HepG2 (cell line): ENCODE results near the gene RHBDD2. TPM values are rescaled to one million over a fixed set of nuclear protein-coding genes. Genes with fewer than 3 reads are reported as not detected.
"Not testable (repeated sequence)": the region's sequence is repeated elsewhere in the genome, so short reads cannot be mapped to it uniquely, and the experiment has no call there.

Experiments used
- ATAC-seq: fragments of 200-7000 bp; cut with Tn5 transposase; 3 replicates; pipeline ENCODE4 v1.9.1; 2020; ENCODE audit warnings: mild to moderate bottlenecking, moderate library complexity
- BruUV-seq: library from RNA; stranded (reverse); fragments of 400-500 nt; replicated peaks from 2 replicates; lab custom pipeline; 2021; lab: Mats Ljungman, UMichigan
- CTCF ChIA-PET: fragments of 300-600 bp; formaldehyde crosslinking; extraction: SDS; loops from one replicate; lab custom pipeline; 2021; ENCODE audit warnings: low total read pairs, inconsistent platforms, low intra/inter-chr PET ratio; lab: Yijun Ruan, JAX
- POLR2A ChIA-PET: fragments of 350-600 bp; sonication (Branson Sonifier 250); formaldehyde crosslinking; loops from one replicate; lab custom pipeline; 2020; ENCODE audit warnings: antibody characterized with exemption, inconsistent platforms; lab: Yijun Ruan, JAX
- DNase-seq: peaks from one replicate; pipeline ENCODE4 v3.0.0-alpha.2; 2015; ENCODE audit warnings: low spot score
- FAIRE-seq: peaks from 3 replicates; lab custom pipeline; 2011; peaks lifted over from hg19 to GRCh38; lab: Jason Lieb, UNC
- H2AFZ ChIP-seq: one replicate; pipeline ENCODE4 v1.6.1; 2011; ENCODE audit warnings: low read length, inconsistent platforms
- H3K27ac ChIP-seq: fragments of 300-600 bp; 3 replicates; pipeline ENCODE4 v1.8.0; 2011; ENCODE audit warnings: mixed run types, mild to moderate bottlenecking, mixed read lengths, low read length, inconsistent platforms; ENCODE audit not compliant: insufficient read depth; ENCODE audit errors: extremely low read length
- H3K27me3 ChIP-seq, 2 experiments: fragments of 200-600 bp in 1 of 2; 2 replicates in 1 of 2; 3 replicates in 1 of 2; pipeline versions ENCODE4 v1.6.0 to v1.8.0; 2011; ENCODE audit warnings: low read length in 2 of 2, mild to moderate bottlenecking in 2 of 2, moderate library complexity in 2 of 2, inconsistent platforms in 1 of 2; ENCODE audit not compliant: insufficient read depth in 2 of 2, control insufficient read depth in 1 of 2
- H3K36me3 ChIP-seq, 2 experiments: fragments of 200-600 bp in 1 of 2; replicated peaks in 1 of 2; 2 replicates in 1 of 2; 3 replicates in 1 of 2; pipeline versions ENCODE4 v1.5.1 to v1.8.0; 2011; ENCODE audit warnings: low read length in 2 of 2, inconsistent platforms in 1 of 2; ENCODE audit not compliant: insufficient read depth in 2 of 2, control insufficient read depth in 1 of 2
- H3K4me1 ChIP-seq: 2 replicates; pipeline ENCODE4 v1.5.1; 2012; ENCODE audit warnings: low read length, inconsistent platforms; ENCODE audit not compliant: insufficient read depth
- H3K4me2 ChIP-seq: 2 replicates; pipeline ENCODE4 v1.6.0; 2011; ENCODE audit warnings: low read depth, low read length, inconsistent platforms
- H3K4me3 ChIP-seq, 3 experiments: fragments of 200-600 bp in 1 of 3; sonication (generic), shearing (Covaris generic) in 1 of 3; replicated peaks in 1 of 3; 2 replicates each; pipeline ENCODE4 v1.5.1; 2011 to 2016; ENCODE audit warnings: low read length in 3 of 3, inconsistent platforms in 2 of 3, low read depth in 2 of 3, mild to moderate bottlenecking in 2 of 3, control low read depth in 1 of 3, mixed read lengths in 1 of 3; ENCODE audit not compliant: insufficient read depth in 1 of 3
- H3K79me2 ChIP-seq: one replicate; pipeline ENCODE4 v1.6.1; 2011; ENCODE audit warnings: low read length, inconsistent platforms; ENCODE audit not compliant: insufficient read depth
- H3K9ac ChIP-seq: 2 replicates; pipeline ENCODE4 v1.6.0; 2011; ENCODE audit warnings: mild to moderate bottlenecking, low read depth, low read length, inconsistent platforms; ENCODE audit not compliant: insufficient read depth
- H3K9me3 ChIP-seq: 2 replicates; pipeline ENCODE4 v1.5.1; 2012; ENCODE audit warnings: mild to moderate bottlenecking, low read length
- H4K20me1 ChIP-seq: 2 replicates; pipeline ENCODE4 v1.6.0; 2011; ENCODE audit warnings: inconsistent platforms, mild to moderate bottlenecking, low read length, moderate library complexity; ENCODE audit not compliant: insufficient read depth
- MAFK ChIP-seq, 2 experiments: IDR thresholded peaks in 1 of 2; conservative IDR thresholded peaks in 1 of 2; 2 replicates each; pipeline ENCODE4 v1.6.1; 2011; ENCODE audit warnings: improper control_type of control experiment in 2 of 2, low read length in 2 of 2
- MAZ ChIP-seq, 2 experiments: sonication (generic) in 1 of 2; formaldehyde crosslinking in 1 of 2; IDR thresholded peaks; 2 replicates each; pipeline versions ENCODE4 v1.5.0 to v1.6.1; 2012 to 2020; ENCODE audit warnings: low read depth in 2 of 2, mild to moderate bottlenecking in 2 of 2, borderline replicate concordance in 1 of 2, improper control_type of control experiment in 1 of 2, low read length in 1 of 2, missing genetic modification reagents in 1 of 2, moderate library complexity in 1 of 2
- SATB2 ChIP-seq: sonication (generic); formaldehyde crosslinking; IDR thresholded peaks from 2 replicates; pipeline ENCODE4 v1.5.0; 2020; ENCODE audit warnings: missing genetic modification reagents
- SRSF4 ChIP-seq: fragments of 200-400 bp; formaldehyde crosslinking; IDR thresholded peaks from one replicate; pipeline ENCODE4 v1.6.1; 2018; ENCODE audit warnings: mild to moderate bottlenecking, low read depth, low read length, moderate library complexity; ENCODE audit not compliant: poor library complexity, severe bottlenecking
- TAF15 ChIP-seq: fragments of 200-400 bp; formaldehyde crosslinking; IDR thresholded peaks from one replicate; pipeline ENCODE4 v1.6.1; 2018; ENCODE audit warnings: mild to moderate bottlenecking, low read depth, low read length; ENCODE audit not compliant: poor library complexity, severe bottlenecking
- WIZ ChIP-seq: sonication (generic); formaldehyde crosslinking; IDR thresholded peaks from 2 replicates; pipeline ENCODE4 v1.5.1; 2020; ENCODE audit warnings: mild to moderate bottlenecking, missing genetic modification reagents
- ZBTB7A ChIP-seq: sonication (generic); formaldehyde crosslinking; IDR thresholded peaks from 2 replicates; pipeline ENCODE4 v1.8.0; 2022; ENCODE audit warnings: mild to moderate bottlenecking, missing genetic modification reagents
- ZNF446 ChIP-seq: sonication (generic); formaldehyde crosslinking; IDR thresholded peaks from 2 replicates; pipeline ENCODE4 v1.5.0; 2020; ENCODE audit warnings: mild to moderate bottlenecking, missing genetic modification reagents
- ZNF547 ChIP-seq: sonication (generic); formaldehyde crosslinking; IDR thresholded peaks from 2 replicates; pipeline ENCODE4 v1.5.1; 2020; ENCODE audit warnings: mild to moderate bottlenecking, missing genetic modification reagents
- WGBS: methylation state at CpG from one replicate; pipeline ENCODE4 v1.1.6; 2017; ENCODE audit warnings: low lambda C conversion rate; 5-methylcytosine and 5-hydroxymethylcytosine counted together
- in situ Hi-C: cut with HindIII; loops from 2 replicates; pipeline ENCODE4 v1.10.0; 2017; ENCODE audit warnings: low pct_unique_long_range_greater_than_20kb; ENCODE audit not compliant: extremely low pct_ligation_motif_present
- intact Hi-C: fragments of 100-400 bp; cut with micrococcal nuclease; formaldehyde crosslinking; loops from one replicate; pipeline ENCODE4 v1.10.0; 2022; ENCODE audit not compliant: unreplicated experiment
- polyA plus RNA-seq, 8 experiments: library from polyadenylated mRNA; depleted of rRNA in 3 of 8; stranded (reverse) in 7 of 8; unstranded in 1 of 8; fragments of >200 nt; fragmentation: Illumina TruSeq in 4 of 8; extraction: Trizol in 4 of 8; gene quantifications; 2 replicates each; pipeline versions ENCODE4 v1.2.1 to v1.2.3, GENCODE V29; 2011 to 2016; ENCODE audit warnings: low read depth in 4 of 8, missing spikeins in 1 of 8, mixed read lengths in 1 of 8; ENCODE audit not compliant: insufficient read depth in 1 of 8
- total RNA-seq, 5 experiments: library from RNA; depleted of rRNA; stranded (reverse); fragments of >200 nt; fragmentation: Illumina TruSeq; extraction: Trizol; gene quantifications; 2 replicates each; pipeline ENCODE4 v1.2.3, GENCODE V29; 2016; ENCODE audit warnings: low read depth in 1 of 5
- TF ChIP-seq, protein P1 (sequence below): sonication (generic); formaldehyde crosslinking; IDR thresholded peaks from 2 replicates; pipeline ENCODE4 v1.5.0; 2020; ENCODE audit warnings: mild to moderate bottlenecking, missing genetic modification reagents
- TF ChIP-seq, protein P2 (sequence below): conservative IDR thresholded peaks from 2 replicates; pipeline ENCODE4 v1.6.1; 2018; ENCODE audit warnings: missing genetic modification reagents

Gene RHBDD2
- total and polyA plus RNA-seq, 2 of the 13 experiments (the other 11 are each of a cell fraction or from before 2014, with no cell fraction given) = 23.1 to 26.4 TPM

GRCh38 chr7:75874180-75874579 lies 4.7 kb upstream of the RHBDD2 start:
- FAIRE-seq, H3K27me3 ChIP-seq, CTCF ChIA-PET, H3K27ac ChIP-seq, H3K4me3 ChIP-seq, H3K79me2 ChIP-seq, H4K20me1 ChIP-seq, in situ Hi-C loops, H3K9ac ChIP-seq, H3K36me3 ChIP-seq, H3K4me2 ChIP-seq, ATAC-seq, BruUV-seq, H2AFZ ChIP-seq, H3K9me3 ChIP-seq, intact Hi-C loops, DNase-seq: not testable (repeated sequence)
- 49% methylated on average over 3 of the region's 3 CpGs for WGBS
- peaks cover 23% of the 10 kb centered on the region for H3K4me1 ChIP-seq
- TF ChIP-seq, protein P1, sequence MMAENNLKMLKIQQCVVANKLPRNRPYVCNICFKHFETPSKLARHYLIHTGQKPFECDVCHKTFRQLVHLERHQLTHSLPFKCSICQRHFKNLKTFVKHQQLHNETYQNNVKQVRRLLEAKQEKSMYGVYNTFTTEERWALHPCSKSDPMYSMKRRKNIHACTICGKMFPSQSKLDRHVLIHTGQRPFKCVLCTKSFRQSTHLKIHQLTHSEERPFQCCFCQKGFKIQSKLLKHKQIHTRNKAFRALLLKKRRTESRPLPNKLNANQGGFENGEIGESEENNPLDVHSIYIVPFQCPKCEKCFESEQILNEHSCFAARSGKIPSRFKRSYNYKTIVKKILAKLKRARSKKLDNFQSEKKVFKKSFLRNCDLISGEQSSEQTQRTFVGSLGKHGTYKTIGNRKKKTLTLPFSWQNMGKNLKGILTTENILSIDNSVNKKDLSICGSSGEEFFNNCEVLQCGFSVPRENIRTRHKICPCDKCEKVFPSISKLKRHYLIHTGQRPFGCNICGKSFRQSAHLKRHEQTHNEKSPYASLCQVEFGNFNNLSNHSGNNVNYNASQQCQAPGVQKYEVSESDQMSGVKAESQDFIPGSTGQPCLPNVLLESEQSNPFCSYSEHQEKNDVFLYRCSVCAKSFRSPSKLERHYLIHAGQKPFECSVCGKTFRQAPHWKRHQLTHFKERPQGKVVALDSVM = peak; percentile 54; the same call in 1 of the 2 replicates
- POLR2A ChIA-PET = interaction anchor here (1.0 to 1.2 kb wide), 2 partner anchors 40 to 46 kb away, joined by 3 read pairs; no protein-coding TSS in a partner anchor

DNA sequence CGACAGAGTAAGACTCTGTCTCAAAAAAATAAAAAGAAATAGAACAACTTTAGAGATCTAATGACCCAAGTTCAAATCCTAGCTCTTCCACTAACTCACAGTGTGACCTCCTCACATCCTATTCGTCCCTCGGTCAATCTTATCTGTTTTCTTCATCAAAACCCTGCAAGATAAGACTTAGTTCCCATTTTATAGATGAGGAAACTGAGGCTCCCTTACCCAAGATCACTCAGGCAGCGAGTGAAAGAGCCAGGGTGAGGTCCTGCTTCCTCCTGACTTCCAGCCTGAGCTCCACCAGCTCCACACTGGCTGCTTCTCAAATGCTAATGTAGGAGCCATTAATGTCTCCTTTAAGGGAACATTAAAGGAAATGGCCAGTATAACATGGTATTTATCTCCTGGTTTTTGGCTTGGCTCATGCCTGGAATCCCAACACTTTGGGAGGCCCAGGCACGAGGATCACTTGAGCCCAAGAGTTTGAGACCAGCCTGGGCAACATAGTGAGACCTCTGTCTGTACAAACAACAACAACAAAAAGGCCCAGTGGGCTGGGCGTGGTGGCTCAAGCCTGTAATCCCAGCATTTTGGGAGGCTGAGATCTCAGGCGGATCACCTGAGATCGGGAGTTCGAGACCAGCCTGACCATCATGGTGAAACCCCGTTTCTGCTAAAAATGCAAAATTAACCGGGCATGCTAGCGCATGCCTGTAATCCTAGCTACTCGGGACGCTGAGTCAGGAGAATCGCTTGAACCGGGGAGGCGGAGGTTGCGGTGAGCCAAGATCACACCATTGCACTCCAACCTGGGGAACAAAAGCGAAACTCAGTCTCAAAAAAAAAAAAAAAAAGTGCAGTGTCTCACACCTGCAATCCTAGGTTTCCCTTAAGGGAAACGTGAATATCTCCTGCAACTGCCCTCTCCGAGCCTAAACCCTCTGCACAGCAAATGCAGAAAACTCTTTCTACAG lies 3.4 kb upstream of the RHBDD2 start:
- no peak overlapping the region for H3K4me2 ChIP-seq
- DNase-seq (no peak), ATAC-seq (no peak), FAIRE-seq (no peak)
- 83% methylated on average over 19 of the region's 21 CpGs for WGBS
- no peak overlapping the region for H3K9ac ChIP-seq
- ChIA-PET POLR2A (interaction anchor here (1.0 to 1.2 kb wide), 2 partner anchors 39 to 45 kb away, joined by 3 read pairs; no protein-coding TSS in a partner anchor), CTCF (no interaction called here)
- H3K27me3 ChIP-seq = no peaks in the 10 kb centered on the region; a peak in 1 of 5 replicates
- in situ Hi-C loops = loop anchor here (5.0 kb wide), 2 partner anchors 42 to 87 kb away; partner anchors contain the start of gene POR
- no TSS peak for BruUV-seq
- peaks cover 32% of the 10 kb centered on the region for H3K4me1 ChIP-seq
- H3K36me3 ChIP-seq = no peaks in the 10 kb centered on the region
- no peak overlapping the region for H3K27ac ChIP-seq
- H2AFZ ChIP-seq = no peak overlapping the region
- intact Hi-C loops = no loop called here
- H3K79me2 ChIP-seq = peaks cover 15% of the 10 kb centered on the region
- no peak overlapping the region for H3K4me3 ChIP-seq
- no peaks in the 10 kb centered on the region for H4K20me1 ChIP-seq
- H3K9me3 ChIP-seq = no peaks in the 10 kb centered on the region
- TF ChIP-seq, protein P2, sequence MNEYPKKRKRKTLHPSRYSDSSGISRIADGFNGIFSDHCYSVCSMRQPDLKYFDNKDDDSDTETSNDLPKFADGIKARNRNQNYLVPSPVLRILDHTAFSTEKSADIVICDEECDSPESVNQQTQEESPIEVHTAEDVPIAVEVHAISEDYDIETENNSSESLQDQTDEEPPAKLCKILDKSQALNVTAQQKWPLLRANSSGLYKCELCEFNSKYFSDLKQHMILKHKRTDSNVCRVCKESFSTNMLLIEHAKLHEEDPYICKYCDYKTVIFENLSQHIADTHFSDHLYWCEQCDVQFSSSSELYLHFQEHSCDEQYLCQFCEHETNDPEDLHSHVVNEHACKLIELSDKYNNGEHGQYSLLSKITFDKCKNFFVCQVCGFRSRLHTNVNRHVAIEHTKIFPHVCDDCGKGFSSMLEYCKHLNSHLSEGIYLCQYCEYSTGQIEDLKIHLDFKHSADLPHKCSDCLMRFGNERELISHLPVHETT = no peak
- TF ChIP-seq SRSF4 (no peak), ZNF547 (CRISPR knock-in tag) (no peak), ZBTB7A (no peak), MAFK (conservative IDR thresholded peaks at IDR 0.05 in 1 of 2, IDR thresholded peaks at IDR 0.05 in 1 of 2; ENCODE audit: low read length in 2 of 2) (peak in 1 of 2 experiments; percentile 28; a peak in 1 of 4 replicates), ZNF446 (CRISPR knock-in tag) (no peak), MAZ (IDR thresholded peaks at IDR 0.05; ENCODE audit: borderline replicate concordance, low read depth, low read length) (no peak), MAZ (CRISPR knock-in tag; IDR thresholded peaks at IDR 0.05; ENCODE audit: low read depth) (no peak), SATB2 (CRISPR knock-in tag) (no peak), TAF15 (no peak), WIZ (CRISPR knock-in tag) (no peak)
